HG03135 (cell line): ENCODE results near the gene RBM26.
"Not testable (repeated sequence)": the region's sequence is repeated elsewhere in the genome, so short reads cannot be mapped to it uniquely, and the experiment has no call there.

ENCODE experiments used
- ATAC-seq: cut with Tn5 transposase; IDR thresholded peaks from one replicate; pipeline ENCODE4 v1.9.1; 2021; ENCODE audit warnings: mild to moderate bottlenecking, moderate library complexity; ENCODE audit not compliant: unreplicated experiment

Gene RBM26

GRCh38 chr13:79282508-79282907 lies 123.5 kb downstream of the RBM26 start:
- no peak for ATAC-seq

GRCh38 chr13:79281339-79281747 lies 124.7 kb downstream of the RBM26 start:
- no peak for ATAC-seq

- ATAC-seq: not testable (repeated sequence)
Observed at GRCh38 chr13:79279735-79280134, 126.3 kb downstream of the RBM26 start.

- no peak for ATAC-seq
Observed at GRCh38 chr13:79273045-79273444, 133.0 kb downstream of the RBM26 start.

- no peak for ATAC-seq
Observed at GRCh38 chr13:79271616-79272015, 134.4 kb downstream of the RBM26 start.

- no peak for ATAC-seq
Observed at GRCh38 chr13:79270859-79271258, 135.2 kb downstream of the RBM26 start.
